Activated CD8-positive, alpha-beta memory T cell treated with anti-CD3 and anti-CD28 coated beads, Interleukin-2, amount 50 U/mL, for 1 hour (primary cell): ENCODE data around the gene DMD.
"Not testable (repeated sequence)": the region's sequence is repeated elsewhere in the genome, so short reads cannot be mapped to it uniquely, and the experiment has no call there.

ENCODE experiments used
- DNase-seq: peaks from one replicate; pipeline ENCODE4 v3.0.0-alpha.2; 2020; ENCODE audit errors: extremely low read depth

DMD gene

DNA sequence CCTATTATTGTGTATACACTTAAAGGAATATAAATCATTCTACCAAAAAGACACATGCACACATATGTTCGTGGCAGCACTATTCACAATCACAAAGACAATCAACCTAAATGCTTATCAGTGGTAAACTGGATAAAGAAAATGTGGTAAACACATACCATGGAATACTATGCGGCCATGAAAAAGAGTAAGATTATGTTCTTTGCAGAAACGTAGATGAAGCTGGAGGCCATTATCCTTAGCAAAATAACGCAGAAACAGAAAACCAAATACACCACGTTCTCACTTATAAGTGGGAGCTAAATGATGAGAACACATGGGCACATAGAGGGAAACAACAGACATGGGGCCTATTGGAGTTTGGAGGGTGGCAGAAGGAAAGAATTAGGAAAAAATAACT lies 593.2 kb downstream of the DMD start:
- DNase-seq = no peak

DNA sequence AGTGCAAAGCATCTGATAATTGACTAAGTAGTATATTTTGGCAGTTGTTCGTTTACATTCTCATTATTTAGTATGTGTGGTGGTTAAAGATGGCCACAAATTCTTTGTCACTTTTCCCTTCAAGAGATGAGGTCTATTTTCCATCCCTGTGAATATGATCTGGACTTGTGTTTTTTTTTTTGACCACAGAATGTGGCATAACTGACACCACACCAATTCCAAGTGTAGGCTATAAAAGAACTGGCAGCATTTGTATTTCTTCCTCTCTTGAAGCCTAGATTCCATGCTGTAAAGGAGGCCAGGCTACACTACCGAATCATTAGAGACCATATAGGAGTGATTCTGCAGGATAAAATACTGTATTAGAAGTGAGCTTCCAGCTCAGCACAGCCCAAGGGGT lies 596.6 kb downstream of the DMD start:
- no peak for DNase-seq

DNA sequence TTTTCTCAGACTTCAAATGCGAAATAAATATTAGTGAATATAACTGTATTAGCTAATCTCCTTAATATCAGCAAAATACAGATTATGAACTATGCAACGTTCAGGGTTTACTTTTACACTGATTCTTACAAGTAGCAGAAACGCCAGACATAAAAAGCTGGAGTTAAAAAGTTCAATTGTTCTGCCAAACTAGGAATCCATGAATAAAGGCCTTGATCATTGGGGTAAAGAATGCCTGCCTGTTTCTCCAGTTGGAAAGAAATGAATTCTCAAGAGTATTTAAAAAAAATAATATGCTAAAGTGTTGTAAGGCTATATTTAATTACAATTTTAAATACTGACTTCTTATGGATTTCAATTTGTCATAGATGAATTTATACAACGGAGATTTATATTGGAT lies 612.2 kb downstream of the DMD start:
- no peak for DNase-seq

DNA sequence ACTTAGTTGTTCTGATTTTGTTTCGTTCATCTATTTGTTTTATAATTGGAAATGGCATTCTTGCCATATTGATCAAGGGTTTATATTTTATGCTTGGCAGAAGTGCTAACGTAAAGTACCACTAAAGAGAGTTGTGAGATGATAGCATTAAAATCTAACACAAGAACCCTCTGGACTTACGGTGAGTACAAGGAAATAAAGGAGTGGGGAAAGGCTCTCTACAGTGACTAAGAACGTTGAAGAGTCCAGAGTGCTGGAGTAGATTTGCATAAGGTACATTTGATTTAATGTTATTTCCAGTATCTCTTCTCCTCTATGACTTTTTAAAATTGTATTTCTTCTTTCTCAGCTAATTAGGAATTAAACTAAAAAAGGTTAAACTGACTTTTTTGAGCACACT lies 612.6 kb downstream of the DMD start:
- no peak for DNase-seq

DNA sequence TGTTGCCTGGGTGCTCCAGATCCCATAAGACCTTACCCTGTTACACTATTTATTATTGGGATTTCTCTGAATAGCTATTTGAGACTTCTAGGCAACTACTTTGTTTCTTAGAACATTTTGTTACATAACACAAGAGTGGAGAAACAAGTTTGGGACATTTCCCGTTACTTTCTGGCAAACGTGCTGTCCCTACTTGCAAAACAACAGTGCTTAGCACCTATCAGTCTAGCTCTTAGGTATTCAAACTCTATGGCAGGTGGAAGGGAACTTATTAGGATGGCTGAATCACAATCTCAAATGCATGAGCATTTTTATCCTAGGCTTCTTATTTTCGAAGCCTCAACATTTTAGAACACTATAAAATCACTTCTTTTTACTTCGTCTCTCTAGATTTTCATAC lies 613.6 kb downstream of the DMD start:
- DNase-seq = no peak

DNA sequence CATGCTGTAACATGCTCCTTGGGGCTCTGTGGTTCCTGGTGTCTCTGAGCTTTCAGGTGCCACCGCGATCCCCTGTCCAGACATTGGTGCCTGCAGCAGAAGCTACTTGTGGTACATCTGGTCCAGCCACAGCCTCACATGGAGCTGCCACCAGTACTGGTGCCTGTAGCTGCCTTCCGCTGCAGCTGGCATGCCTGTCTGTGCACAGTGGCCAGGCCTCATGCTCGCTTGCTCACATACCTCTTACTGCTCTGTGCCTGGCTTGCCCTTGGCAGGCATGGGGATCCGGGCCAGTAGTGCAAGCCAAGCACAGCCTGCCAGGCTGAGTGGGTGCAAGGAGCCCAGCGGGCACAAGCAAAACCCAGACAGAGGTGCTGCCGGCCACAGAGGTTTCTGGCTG lies 618.6 kb downstream of the DMD start:
- DNase-seq = no peak

DNA sequence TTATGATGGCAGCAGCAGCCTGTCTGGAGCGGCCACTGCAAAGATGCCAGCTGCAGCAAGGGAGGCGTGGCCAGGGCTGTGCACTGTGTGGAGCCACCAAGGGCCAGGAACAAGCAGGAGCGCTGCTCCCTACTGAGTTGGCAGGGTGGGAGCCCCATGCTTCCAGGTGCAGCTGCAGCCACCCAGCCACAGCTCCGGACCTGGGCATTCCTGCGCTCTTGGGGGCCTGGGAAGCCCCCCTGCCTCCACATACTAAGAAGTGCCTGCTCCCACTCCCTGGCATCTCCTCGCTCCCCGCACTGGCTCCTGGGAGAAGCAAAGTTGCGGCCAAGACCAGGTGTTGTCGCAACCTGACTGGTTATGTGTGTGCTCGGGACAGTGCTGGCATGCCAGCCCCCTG lies 619.8 kb downstream of the DMD start:
- no peak for DNase-seq

DNA sequence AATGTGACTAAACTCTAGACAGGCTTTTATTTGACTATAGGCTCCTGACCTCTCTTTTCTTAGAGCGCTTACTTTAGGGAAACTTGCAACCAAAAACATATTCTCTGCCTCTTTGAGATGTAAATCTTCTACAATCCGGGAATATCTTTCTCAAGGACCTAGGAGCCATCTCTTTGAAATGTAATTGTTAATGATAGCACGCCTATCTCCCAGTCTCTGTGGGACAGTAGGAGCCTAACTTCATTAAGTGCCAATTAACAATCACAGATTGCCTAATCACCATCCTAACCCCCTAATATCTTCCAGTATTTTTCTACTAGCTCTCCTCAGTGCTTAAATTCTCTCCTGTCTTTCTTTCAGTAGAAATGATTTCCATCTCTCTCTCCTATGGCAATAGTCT lies 628.6 kb downstream of the DMD start:
- no peak for DNase-seq

DNA sequence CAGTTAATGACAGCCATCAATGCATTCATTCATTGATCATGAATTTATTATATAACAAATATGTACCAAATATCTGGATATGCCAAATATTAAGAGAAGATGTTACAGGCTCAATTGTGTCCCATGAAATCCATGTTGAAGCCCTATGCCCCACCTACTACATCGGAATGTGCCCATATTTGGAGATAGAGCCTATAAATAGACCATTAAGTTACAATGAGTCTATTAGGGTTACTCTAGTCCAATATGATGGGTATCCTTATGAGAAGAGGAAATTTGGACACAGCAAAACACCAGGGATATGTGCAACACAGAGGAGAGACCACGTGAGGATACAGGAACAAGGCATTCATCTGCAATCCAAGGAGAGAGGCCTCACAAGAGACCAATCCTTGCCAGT lies 634.5 kb downstream of the DMD start:
- no peak for DNase-seq

DNA sequence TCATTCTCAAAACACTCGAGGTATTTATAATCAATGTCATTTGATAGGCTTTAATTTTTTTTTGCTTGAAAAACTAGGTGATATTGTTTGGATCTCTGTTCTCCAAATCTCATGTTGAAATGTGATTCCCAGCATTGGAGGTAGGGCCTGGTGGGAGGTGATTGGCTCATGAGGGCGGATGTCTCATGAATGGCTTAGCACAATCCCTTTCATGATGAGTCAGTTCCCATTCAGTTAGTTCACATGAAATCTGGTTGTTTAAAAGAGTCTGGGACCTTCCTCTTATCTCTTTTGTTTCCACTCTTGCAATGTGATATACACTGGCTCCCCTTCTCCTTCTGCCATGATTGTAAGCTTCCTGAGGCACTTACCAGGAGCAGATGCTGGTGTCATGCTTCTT lies 638.7 kb downstream of the DMD start:
- DNase-seq = no peak

DNA sequence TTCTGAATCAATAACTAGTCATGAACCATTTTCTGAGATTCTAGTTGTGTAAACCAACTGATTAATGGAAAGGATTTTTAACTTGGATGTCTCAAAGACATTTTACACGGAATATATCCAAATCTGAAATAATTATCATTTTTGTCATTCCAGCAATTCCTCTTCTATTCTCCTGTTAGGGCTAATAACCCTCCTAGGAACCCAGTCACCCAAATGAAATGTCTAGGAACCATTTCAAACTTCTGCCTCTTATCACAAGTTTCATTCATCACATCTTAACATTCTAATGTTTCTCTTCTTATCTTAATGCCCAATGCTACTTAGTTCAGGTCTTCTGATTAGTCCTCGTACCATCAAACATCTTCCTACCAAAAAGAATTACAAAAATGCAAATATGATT lies 639.8 kb downstream of the DMD start:
- DNase-seq = no peak

DNA sequence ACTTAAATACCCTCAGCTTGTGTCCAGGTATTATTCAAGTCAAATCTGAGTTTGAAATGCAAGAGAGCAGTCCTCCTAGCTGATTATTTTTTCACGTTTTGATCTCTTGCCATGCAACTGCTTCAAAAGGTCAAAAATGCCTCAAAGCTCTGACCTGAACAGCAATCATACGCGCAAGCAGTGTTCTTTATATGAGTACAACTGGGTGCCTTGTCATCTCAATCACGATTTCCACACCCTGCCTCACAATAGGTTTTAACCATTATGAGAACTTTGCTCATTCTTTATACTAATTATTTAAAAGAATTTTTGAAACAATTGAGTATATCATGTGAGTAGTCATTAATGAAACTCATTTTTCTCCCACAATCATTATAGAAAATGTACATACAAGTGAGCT lies 649.1 kb downstream of the DMD start:
- DNase-seq = no peak

DNA sequence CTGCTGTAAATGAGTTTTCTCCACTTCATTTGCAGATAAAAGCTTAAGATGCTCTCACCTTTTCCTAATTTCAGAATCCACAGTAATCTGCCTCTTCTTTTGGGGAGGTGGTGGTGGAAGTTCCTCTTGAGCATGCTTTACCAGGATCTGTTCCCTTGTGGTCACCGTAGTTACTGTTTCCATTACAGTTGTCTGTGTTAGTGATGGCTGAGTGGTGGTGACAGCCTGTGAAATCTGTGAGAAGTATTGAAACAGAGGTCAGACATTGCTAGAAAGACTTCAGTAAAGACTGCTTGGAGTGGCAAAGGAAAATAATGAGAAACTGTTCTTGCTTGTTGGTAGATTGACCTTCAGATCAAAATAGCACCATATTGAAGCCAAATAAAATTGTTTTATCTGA lies 666.2 kb downstream of the DMD start:
- DNase-seq = no peak

DNA sequence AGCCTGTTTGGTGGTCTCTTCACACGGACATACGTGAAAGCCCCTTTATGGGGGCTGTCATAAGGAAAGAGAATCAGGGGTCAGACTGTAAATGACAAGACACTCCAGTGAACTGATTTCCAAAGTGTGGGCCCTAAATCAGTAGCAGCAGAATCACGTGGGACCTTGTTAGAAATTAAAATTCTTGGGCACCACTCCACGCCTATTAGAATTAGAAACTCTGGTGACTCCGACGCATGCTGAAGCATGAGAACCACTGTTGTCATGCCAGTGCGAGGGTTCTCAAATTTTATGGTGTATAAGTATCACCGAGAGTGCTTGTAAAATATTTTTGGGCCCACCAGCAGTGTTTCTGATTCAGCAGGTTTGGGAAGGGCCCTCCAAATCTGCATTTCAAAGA lies 672.8 kb downstream of the DMD start:
- no peak for DNase-seq

DNA sequence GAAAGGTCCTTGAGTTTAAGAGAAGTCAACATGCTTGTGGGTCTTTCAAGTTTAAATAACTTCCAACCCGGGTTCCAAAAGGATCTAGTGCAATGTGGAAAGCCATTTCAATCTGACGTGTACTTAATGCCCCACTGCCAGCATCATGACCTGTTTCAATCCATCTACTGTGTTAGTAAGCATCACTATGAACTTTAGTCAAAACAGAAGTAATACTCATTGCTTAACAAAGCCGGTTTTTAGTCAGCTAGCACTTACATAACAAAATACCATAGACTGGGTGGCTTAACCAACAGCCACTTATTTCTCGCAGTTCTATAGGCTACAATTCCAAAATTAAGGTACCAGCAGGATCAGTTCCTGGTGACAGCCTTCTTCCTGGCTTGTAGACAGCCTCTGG lies 677.5 kb downstream of the DMD start:
- DNase-seq = no peak

DNA sequence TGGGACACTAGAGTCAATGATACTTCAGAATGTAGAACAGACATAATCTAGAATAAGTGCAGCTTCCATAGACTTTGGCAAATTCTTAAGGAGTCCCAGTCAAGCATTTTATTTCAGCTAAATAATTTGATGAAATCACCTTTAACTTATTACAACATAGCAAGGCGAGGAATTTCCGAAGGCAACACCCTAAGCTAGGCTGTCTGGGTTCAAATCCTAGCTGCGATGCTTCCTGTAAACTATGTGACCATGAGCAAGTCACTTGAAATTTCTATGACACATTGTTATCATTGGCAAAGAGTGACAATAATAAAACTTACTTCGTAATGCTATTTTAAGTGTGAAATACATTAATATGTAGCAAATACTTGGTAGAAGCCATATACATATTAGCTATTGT lies 679.1 kb downstream of the DMD start:
- no peak for DNase-seq

DNA sequence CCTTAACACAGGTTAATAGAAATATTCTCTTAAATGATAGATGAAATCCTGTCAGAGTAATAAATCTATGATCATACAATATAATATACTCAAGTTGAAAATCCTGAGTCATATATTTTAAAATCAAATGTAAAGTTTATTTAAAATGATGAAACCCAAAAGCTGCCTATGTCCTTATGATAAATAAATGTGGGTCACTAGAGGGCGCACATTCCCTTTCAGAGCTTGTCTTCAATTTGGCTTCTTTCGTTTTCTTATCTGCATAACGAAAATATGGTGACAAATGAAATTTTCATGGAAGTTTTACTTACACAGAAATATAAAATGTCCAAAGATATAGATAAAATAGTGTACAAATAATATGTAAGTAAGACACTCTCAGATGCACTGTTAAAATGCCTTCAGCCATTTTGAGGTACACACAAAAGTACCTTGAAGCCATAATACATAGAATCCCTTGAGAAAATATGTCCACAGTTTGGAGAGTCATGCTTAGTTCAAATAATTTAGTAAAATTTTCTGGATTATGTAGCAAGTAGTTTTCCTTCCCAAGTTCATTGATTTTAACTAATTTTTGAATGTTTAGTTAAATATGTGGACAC lies 680.4 kb downstream of the DMD start:
- DNase-seq = no peak

DNA sequence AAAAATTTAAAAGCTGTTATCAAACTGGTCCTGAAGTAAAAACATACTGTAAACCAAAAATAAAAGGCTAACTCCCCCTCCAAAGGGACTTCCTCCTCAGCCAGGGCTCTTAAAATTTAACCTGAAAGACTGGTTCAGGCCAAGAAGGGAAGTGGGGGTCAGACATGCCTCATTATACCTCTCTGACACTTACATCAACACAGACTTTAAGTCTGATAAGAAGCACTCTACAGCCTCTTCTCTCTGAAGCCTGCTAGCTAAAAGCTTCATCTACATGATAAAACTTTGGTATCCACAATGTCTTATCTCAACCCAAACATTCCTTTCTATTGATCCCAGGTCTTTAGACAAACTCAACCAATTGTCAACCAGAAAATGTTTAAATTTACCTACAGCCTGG lies 682.9 kb downstream of the DMD start:
- not testable (repeated sequence) for DNase-seq

DNA sequence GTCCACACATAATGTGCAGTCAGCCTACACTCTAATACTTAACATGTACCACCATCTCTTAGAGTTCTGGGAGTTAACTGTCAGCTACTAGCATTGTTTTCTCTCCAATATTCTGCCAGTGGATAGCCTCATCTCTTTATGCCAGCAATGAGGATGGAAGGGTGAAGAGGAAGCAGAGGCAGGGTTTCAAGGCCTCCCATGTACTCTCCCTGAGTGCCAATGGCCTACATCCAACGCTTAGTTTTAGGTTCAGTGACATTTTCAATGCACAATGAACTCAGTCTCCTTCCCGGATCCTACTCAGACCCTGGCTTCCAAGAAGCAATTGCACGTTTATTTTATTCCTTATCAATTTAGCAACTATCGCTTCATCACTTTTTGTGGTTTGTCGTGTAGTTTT lies 686.1 kb downstream of the DMD start:
- no peak for DNase-seq

DNA sequence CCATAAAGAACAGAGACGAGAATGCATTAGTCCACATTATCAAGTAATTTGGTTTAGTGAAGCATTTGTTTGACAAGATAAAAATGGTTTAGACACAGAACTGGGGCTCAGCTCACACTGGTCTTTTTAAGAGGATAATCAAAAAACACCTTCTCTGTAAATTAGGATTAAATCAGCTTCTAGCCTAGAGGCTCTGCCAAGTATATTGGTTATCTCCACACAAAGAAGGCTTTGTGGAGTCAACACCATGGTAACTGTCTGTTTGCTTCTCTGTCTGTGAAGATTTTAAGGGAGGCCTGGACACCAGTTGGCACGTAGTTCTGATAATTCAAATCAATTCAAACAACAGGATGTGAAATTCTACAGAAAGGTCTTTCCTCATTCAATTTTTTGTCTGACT lies 687.0 kb downstream of the DMD start:
- no peak for DNase-seq

DNA sequence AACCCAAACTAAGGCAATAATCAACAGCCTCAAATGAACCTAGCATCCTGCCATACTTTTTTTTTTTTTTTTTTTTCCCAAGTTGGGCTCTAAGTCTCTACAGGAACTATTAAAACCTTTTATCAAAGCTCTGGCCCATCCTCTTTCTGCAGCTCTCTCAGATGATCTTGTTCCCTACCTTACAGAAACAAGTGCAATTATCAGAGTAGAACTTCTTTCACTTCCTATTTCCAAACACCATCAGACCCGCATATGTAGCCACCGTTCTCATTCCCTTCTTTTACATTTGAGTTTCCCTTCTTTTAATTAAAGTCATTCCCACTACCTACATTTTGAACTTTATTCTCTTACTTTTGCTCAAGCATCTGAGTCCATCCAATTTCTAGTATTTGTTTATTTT lies 690.6 kb downstream of the DMD start:
- no peak for DNase-seq

DNA sequence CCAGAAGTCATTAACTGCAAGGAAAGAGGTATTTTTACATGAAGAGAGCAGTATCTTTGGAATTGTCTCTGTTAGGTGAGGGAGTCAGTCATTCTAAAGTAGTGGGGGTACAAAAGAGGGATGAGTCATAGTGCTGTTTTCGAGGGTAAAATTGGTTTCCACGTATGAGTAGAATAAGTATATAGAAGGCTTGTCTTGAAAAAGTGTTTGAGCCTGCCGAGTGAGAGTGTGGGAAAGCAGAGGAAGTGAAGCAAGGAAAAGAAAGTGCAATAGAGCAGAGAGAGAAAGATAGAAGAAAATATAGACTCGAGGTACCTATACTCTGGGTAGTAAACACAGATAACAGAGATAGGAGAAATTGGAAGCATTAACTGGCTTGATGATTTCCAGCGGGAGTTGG lies 696.4 kb downstream of the DMD start:
- DNase-seq = no peak

DNA sequence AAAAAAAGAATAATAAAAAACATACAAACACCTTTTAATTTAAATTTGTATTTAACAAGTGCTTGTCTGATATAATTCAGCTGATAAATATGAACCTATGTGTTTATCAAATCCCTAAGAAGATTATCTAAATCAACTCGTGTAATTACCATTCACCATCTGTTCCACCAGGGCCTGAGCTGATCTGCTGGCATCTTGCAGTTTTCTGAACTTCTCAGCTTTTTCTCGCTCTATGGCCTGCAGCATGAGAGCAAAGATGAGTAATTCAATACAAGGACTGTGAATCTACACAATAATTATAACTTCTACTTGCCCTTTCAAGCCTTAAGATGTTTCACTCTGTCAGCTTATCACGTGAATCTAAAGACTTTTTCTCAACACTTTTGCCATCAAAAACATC lies 709.7 kb downstream of the DMD start:
- DNase-seq = no peak

DNA sequence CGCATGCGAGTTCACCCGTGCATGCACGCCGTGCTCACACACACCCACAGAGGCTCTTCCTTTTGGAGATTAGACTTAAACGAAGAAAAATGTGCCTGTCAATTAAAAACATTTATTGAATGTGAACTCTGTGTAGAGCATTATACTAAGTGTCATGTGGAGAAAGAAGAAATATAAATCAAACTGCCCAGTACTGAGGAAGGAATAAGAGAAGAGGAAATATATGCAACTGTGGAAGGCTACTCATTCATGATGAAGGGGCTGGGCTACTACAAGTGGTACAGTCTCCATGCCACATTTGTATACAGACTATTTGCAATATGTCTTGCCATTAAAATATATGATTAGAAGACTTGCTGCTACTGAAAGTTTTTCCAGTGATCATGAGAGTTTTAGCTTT lies 714.7 kb downstream of the DMD start:
- DNase-seq = no peak

DNA sequence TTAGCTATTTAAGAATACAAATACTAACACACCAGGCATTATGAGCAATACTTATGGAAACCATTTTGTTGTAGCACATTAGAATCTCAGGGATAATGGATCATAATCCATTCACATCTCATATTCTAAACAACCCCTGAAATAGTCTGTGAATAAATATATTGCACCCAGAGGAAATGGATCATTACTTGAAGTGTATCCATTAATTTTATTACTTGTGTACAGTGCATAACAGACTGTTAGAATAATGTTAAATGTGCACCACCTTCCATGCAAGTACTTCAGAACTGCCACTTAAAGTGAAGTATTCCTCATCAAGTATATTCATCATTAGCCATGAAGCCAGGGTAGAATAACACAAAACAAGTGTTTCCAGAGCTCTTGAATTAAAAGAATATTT lies 715.5 kb downstream of the DMD start:
- no peak for DNase-seq
